Measurements from ENCODE around the gene SPACA6. TPM values are rescaled to one million over a fixed set of nuclear protein-coding genes. Genes with fewer than 3 reads are reported as not detected.

SPACA6 gene
- total RNA-seq, 1 donor from 2014 or later = 11.8 TPM

GRCh38 chr19:51693819-51694218 lies 689 bp downstream of the SPACA6 start:
- TF ChIP-seq CTCF (IDR thresholded peaks at IDR 0.05; ENCODE audit: borderline replicate concordance) = no peak
- DNase-seq = no peak
- no peak overlapping the region for H3K27ac ChIP-seq (replicated peaks)
- intact Hi-C loops (cut with micrococcal nuclease) = no loop called here
- peaks cover 54% of the 10 kb centered on the region for H3K36me3 ChIP-seq
- no peak overlapping the region for H3K4me3 ChIP-seq
- peaks cover 54% of the 10 kb centered on the region for H3K4me1 ChIP-seq
- no peaks in the 10 kb centered on the region for H3K9me3 ChIP-seq (replicated peaks)
- H3K27me3 ChIP-seq (ENCODE audit: low read depth) = no peaks in the 10 kb centered on the region

- Histone ChIP-seq H3K9me3 (replicated peaks) (no peaks in the 10 kb centered on the region), H3K27ac (replicated peaks) (no peak overlapping the region), H3K4me1 (peaks cover 50% of the 10 kb centered on the region), H3K36me3 (peaks cover 57% of the 10 kb centered on the region), H3K27me3 (ENCODE audit: low read depth) (no peaks in the 10 kb centered on the region), H3K4me3 (no peak overlapping the region)
- DNase-seq = no peak
- intact Hi-C loops (cut with micrococcal nuclease) = no loop called here
- TF ChIP-seq CTCF (IDR thresholded peaks at IDR 0.05; ENCODE audit: borderline replicate concordance) = no peak
Measured at GRCh38 chr19:51694318-51695085, 1.4 kb downstream of the SPACA6 start.

GRCh38 chr19:51695088-51695487 lies 2.0 kb downstream of the SPACA6 start:
- Histone ChIP-seq H3K36me3 (peaks cover 57% of the 10 kb centered on the region), H3K9me3 (replicated peaks) (no peaks in the 10 kb centered on the region), H3K27ac (replicated peaks) (no peak overlapping the region), H3K27me3 (ENCODE audit: low read depth) (no peaks in the 10 kb centered on the region), H3K4me3 (no peak overlapping the region), H3K4me1 (peaks cover 44% of the 10 kb centered on the region)
- no peak for DNase-seq
- no peak for TF ChIP-seq CTCF (IDR thresholded peaks at IDR 0.05; ENCODE audit: borderline replicate concordance)
- intact Hi-C loops (cut with micrococcal nuclease) = no loop called here

GRCh38 chr19:51695702-51696315 lies 2.7 kb downstream of the SPACA6 start:
- no peak overlapping the region for H3K27ac ChIP-seq (replicated peaks)
- peaks cover 36% of the 10 kb centered on the region for H3K4me1 ChIP-seq
- H3K27me3 ChIP-seq (ENCODE audit: low read depth) = no peaks in the 10 kb centered on the region
- TF ChIP-seq CTCF (IDR thresholded peaks at IDR 0.05; ENCODE audit: borderline replicate concordance) = no peak
- no peak for DNase-seq
- H3K9me3 ChIP-seq (replicated peaks) = no peaks in the 10 kb centered on the region
- H3K36me3 ChIP-seq = peaks cover 57% of the 10 kb centered on the region
- intact Hi-C loops (cut with micrococcal nuclease) = no loop called here
- H3K4me3 ChIP-seq = no peak overlapping the region

GRCh38 chr19:51696606-51697005 lies 3.5 kb downstream of the SPACA6 start:
- DNase-seq = no peak
- no peak overlapping the region for H3K4me3 ChIP-seq
- no peaks in the 10 kb centered on the region for H3K9me3 ChIP-seq (replicated peaks)
- peaks cover 61% of the 10 kb centered on the region for H3K36me3 ChIP-seq
- H3K4me1 ChIP-seq = peaks cover 35% of the 10 kb centered on the region
- H3K27ac ChIP-seq (replicated peaks) = no peak overlapping the region
- intact Hi-C loops (cut with micrococcal nuclease) = no loop called here
- no peak for TF ChIP-seq CTCF (IDR thresholded peaks at IDR 0.05; ENCODE audit: borderline replicate concordance)
- no peaks in the 10 kb centered on the region for H3K27me3 ChIP-seq (ENCODE audit: low read depth)
